Ovary (tissue), 9 donors: ENCODE data around the gene PIK3CD. TPM values are rescaled to one million over a fixed set of nuclear protein-coding genes. Genes with fewer than 3 reads are reported as not detected.

Experiments used
- DNase-seq, 5 donors: peaks; one replicate each; pipeline ENCODE4 v3.0.0-alpha.2; 2019 to 2020
- H3K27ac ChIP-seq, 2 donors: fragments of 200-600 bp; one replicate each; pipeline versions ENCODE4 v1.5.1 to v1.8.0; 2019 to 2022
- H3K27me3 ChIP-seq: fragments of 200-600 bp; one replicate; pipeline ENCODE4 v1.8.0; 2022
- H3K36me3 ChIP-seq: fragments of 200-600 bp; sonication (generic); one replicate; pipeline ENCODE4 v1.5.1; 2019
- H3K4me1 ChIP-seq: one replicate; pipeline ENCODE4 v1.8.1; 2013; ENCODE audit warnings: mild to moderate bottlenecking, moderate library complexity; ENCODE audit not compliant: insufficient read depth
- H3K4me3 ChIP-seq: fragments of 200-600 bp; sonication (generic); one replicate; pipeline ENCODE4 v1.5.1; 2017
- H3K9me3 ChIP-seq, 2 donors: fragments of 200-600 bp in 1 of 2; sonication (generic) in 1 of 2; one replicate each; pipeline versions ENCODE4 v1.5.1 to v1.8.1; 2013 to 2019; ENCODE audit warnings: mild to moderate bottlenecking in 1 of 2, moderate library complexity in 1 of 2
- EP300 ChIP-seq: sonication (generic); formaldehyde crosslinking; IDR thresholded peaks from one replicate; pipeline ENCODE4 v1.6.1; 2017; ENCODE audit warnings: antibody characterized with exemption
- POLR2A ChIP-seq: fragments of 450-650 bp; IDR thresholded peaks from one replicate; pipeline ENCODE4 v1.6.1; 2017; ENCODE audit warnings: antibody characterized with exemption, mild to moderate bottlenecking, moderate library complexity
- WGBS, 3 donors: extraction: QIAGEN DNeasy Blood & Tissue Kit in 1 of 3; methylation state at CpG; one replicate each; pipeline versions ENCODE4 v1.1.5 to v1.1.7; 2013 to 2017; 5-methylcytosine and 5-hydroxymethylcytosine counted together
- intact Hi-C, 4 donors: fragments of 100-400 bp; cut with DNase I; formaldehyde crosslinking; loops; one replicate each; pipeline versions ENCODE4 v1.11.0 to v1.15.1; 2022 to 2023
- polyA plus RNA-seq, 2 donors: library from polyadenylated mRNA; stranded (reverse); fragments of 200-250 nt in 1 of 2; fragments of 350-450 nt in 1 of 2; fragmentation: Illumina TruSeq in 1 of 2; extraction: RNeasy Lipid Tissue Mini Kit (QIAGEN cat#74804) in 1 of 2; gene quantifications; one replicate each; pipeline ENCODE4 v1.2.3, GENCODE V29; 2013 to 2014
- total RNA-seq, 7 donors: library from RNA; depleted of rRNA in 2 of 7; stranded (reverse); fragments of >200 nt in 2 of 7; fragmentation: NEBNext Ultra II Directional in 3 of 7; extraction: Animal tissue kit (Norgen Biotek cat#: 25700) in 3 of 7; gene quantifications; one replicate each; pipeline versions ENCODE4 v1.1.0 to v1.2.4, GENCODE V29; 2016 to 2023
- TF ChIP-seq, protein P1 (sequence below), 3 donors: fragments of 450-650 bp in 2 of 3; fragments of 200-600 bp in 1 of 3; IDR thresholded peaks; one replicate each; pipeline versions ENCODE4 v1.5.1 to v1.8.0; 2016 to 2022; ENCODE audit warnings: antibody characterized with exemption in 3 of 3, mild to moderate bottlenecking in 1 of 3
- donor health status: DM: no; HTN: no; CAD: no; lungs with moderate emphysema.
- donor health status: DM: no; HTN: no; CAD: no.
- donor health status: Bipolar disorder and iron deficiency.
- donor health status: DM: yes; HTN: yes; CAD: no.
- donor health status: DM: no; HTN: no; CAD: no.
- donor health status: DM: yes; HTN: yes; CAD: no.

Gene PIK3CD
- total and polyA plus RNA-seq, 9 donors = 3.7 to 9.2 (median 8.0) TPM

DNA sequence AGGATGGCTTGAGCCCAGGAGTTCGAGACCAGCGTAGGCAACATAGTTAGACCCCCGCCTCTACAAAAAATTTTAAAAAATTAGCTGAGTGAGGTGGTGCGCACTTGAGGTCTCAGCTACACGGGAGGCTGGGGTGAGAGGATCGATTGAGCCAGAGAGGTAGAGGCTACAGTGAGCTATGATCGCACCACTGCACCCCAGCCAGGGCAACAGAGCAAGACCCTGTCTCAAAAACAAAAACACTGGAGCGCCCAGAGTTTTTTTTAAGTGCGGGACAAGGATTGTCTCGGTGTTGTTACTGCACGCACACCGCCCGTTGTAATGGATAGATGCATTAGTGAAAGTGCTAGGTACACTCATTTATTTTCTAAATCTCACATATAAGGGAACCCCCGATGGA, 37.1 kb downstream of the PIK3CD start:
- WGBS, 3 donors = 34 to 40% (median 37%) methylated on average over 14 of the region's 14 CpGs
- Histone ChIP-seq H3K36me3 (no peaks in the 10 kb centered on the region), H3K4me3 (peak overlapping the region; percentile 47), H3K4me1 (peaks cover 4% of the 10 kb centered on the region), H3K9me3 (no peaks in the 10 kb centered on the region), H3K27me3 (no peaks in the 10 kb centered on the region), H3K27ac (no peak overlapping the region)
- no peak for DNase-seq
- TF ChIP-seq, protein P1, sequence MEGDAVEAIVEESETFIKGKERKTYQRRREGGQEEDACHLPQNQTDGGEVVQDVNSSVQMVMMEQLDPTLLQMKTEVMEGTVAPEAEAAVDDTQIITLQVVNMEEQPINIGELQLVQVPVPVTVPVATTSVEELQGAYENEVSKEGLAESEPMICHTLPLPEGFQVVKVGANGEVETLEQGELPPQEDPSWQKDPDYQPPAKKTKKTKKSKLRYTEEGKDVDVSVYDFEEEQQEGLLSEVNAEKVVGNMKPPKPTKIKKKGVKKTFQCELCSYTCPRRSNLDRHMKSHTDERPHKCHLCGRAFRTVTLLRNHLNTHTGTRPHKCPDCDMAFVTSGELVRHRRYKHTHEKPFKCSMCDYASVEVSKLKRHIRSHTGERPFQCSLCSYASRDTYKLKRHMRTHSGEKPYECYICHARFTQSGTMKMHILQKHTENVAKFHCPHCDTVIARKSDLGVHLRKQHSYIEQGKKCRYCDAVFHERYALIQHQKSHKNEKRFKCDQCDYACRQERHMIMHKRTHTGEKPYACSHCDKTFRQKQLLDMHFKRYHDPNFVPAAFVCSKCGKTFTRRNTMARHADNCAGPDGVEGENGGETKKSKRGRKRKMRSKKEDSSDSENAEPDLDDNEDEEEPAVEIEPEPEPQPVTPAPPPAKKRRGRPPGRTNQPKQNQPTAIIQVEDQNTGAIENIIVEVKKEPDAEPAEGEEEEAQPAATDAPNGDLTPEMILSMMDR (IDR thresholded peaks at IDR 0.05) = no peak
- TF ChIP-seq POLR2A (no peak), EP300 (no peak)
- intact Hi-C loops = loop anchor here in 1 of 4 donors (5.0 kb wide), 1 partner anchor 61 kb away; no protein-coding TSS in a partner anchor

GRCh38 chr1:9689011-9689706, 37.6 kb downstream of the PIK3CD start:
- Histone ChIP-seq H3K4me1 (peaks cover 4% of the 10 kb centered on the region), H3K9me3 (no peaks in the 10 kb centered on the region), H3K27me3 (no peaks in the 10 kb centered on the region), H3K4me3 (peak overlapping the region; percentile 47), H3K36me3 (no peaks in the 10 kb centered on the region), H3K27ac (peak overlapping the region; percentile 20 to 76)
- 0 to 1% (median 0%) methylated on average over 16 to 71 of the region's 72 CpGs for WGBS, 3 donors
- intact Hi-C loops = loop anchor here in 1 of 4 donors (5.0 kb wide), 1 partner anchor 62 kb away; no protein-coding TSS in a partner anchor
- TF ChIP-seq, protein P1 (IDR thresholded peaks at IDR 0.05) = no peak
- TF ChIP-seq EP300 = no peak
- no peak for TF ChIP-seq POLR2A
- peak; percentile 82 to 90 (median 88) for DNase-seq

DNA sequence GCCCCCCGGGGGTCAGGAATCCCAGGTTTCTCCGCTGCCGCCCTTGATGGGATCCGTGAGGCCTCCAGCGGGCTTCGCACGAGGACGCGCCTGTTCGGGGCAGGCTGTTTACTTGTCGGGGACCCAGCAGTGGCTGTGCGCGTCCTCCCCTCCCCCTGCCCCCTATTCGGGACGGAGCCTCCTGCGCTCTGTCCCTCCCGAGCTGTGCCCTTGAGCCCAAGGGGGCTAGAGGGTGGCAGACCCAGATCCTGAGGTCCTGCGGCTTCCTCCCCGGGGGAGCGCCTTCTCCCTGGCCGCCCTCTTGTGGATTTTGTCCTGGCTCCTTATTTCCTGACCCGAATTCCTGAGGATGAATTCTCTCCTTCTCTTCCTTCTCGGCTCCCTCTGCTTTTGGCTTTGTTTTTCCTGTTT, 38.4 kb downstream of the PIK3CD start:
- Histone ChIP-seq H3K27me3 (no peaks in the 10 kb centered on the region), H3K4me3 (peak overlapping the region; percentile 47), H3K27ac (peak overlapping the region; percentile 20 to 76), H3K4me1 (peaks cover 4% of the 10 kb centered on the region), H3K9me3 (no peaks in the 10 kb centered on the region), H3K36me3 (no peaks in the 10 kb centered on the region)
- TF ChIP-seq EP300 (no peak), POLR2A (no peak)
- TF ChIP-seq, protein P1 (IDR thresholded peaks at IDR 0.05) = no peak
- 1 to 2% (median 2%) methylated on average over 18 to 23 of the region's 23 CpGs for WGBS, 3 donors
- peak; percentile 40 to 62 (median 54) for DNase-seq
- intact Hi-C loops = loop anchor here in 1 of 4 donors (5.0 kb wide), 1 partner anchor 63 kb away; no protein-coding TSS in a partner anchor

- Histone ChIP-seq H3K36me3 (no peaks in the 10 kb centered on the region), H3K27me3 (no peaks in the 10 kb centered on the region), H3K4me3 (peak overlapping the region; percentile 47), H3K4me1 (peaks cover 4% of the 10 kb centered on the region), H3K9me3 (no peaks in the 10 kb centered on the region), H3K27ac (peak overlapping the region in 1 of 2 donors; percentile 76)
- no peak for TF ChIP-seq POLR2A
- TF ChIP-seq EP300 = no peak
- TF ChIP-seq, protein P1 (IDR thresholded peaks at IDR 0.05) = no peak
- WGBS, 3 donors = 68 to 76% (median 70%) methylated on average over 14 of the region's 14 CpGs
- DNase-seq = no peak
- intact Hi-C loops = no loop called here
Observed at GRCh38 chr1:9690440-9691107, 39.0 kb downstream of the PIK3CD start.
